DND-41 (cell line): Measurements from ENCODE around the gene IQSEC1.

Experiments
- CTCF ChIP-seq: IDR thresholded peaks from 2 replicates; pipeline ENCODE4 v1.5.1; 2012; ENCODE audit warnings: borderline replicate concordance, low read length, moderate library complexity, mild to moderate bottlenecking; ENCODE audit not compliant: poor library complexity, severe bottlenecking; ENCODE audit errors: extremely low read depth
- EZH2 ChIP-seq: IDR thresholded peaks from 3 replicates; pipeline ENCODE4 v1.6.1; 2012; ENCODE audit warnings: borderline replicate concordance, low read depth, mild to moderate bottlenecking, moderate library complexity, low read length, inconsistent platforms; ENCODE audit not compliant: severe bottlenecking

- TF ChIP-seq EZH2 (no peak), CTCF (no peak)
Observed at GRCh38 chr3:12898290-12898964, 174.8 kb downstream of the IQSEC1 start.
